GM19238 (cell line): ENCODE results near the gene DGLUCY.
"Not testable (repeated sequence)": the region's sequence is repeated elsewhere in the genome, so short reads cannot be mapped to it uniquely, and the experiment has no call there.

ENCODE experiments used
- DNase-seq: peaks from one replicate; pipeline ENCODE4 v3.0.0; 2011; ENCODE audit warnings: low spot score; ENCODE audit not compliant: insufficient read length

Gene DGLUCY

GRCh38 chr14:91233936-91234790 lies 120.3 kb downstream of the DGLUCY start:
- no peak for DNase-seq

DNA sequence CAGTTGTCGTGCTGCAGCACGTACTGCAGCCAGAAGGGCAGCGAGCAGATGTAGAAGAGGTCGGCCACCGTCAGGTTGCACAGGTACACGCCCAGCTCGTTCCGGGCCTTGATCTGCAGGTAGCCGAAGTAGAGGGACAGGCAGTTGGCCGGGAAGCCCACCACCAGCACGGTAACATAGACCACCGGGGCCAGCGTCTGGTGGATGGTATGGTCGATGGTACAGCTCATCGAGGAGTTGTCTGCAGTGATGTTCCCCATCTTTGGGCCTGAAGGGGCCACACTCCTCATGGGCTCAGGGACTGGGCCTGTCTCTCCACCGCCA lies 120.9 kb downstream of the DGLUCY start:
- no peak for DNase-seq

DNA sequence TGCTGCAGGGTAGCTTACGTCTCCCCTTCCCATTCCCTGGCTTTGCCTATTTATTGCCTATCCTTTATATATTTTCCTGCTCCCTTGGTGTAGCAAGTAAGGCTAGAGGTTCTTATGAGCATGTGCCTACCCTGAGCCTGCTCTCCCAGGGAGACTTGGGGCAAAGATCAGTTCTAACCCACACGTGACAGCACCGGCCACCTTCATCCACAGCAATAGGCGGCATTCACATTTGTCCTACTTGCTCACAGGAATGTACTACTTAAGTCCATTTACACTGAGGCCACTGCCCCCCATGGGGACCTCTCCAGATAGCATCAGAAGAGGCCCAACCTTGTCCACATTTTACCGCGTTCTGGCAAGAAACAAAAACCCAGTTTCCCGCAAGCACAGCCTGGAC lies 122.0 kb downstream of the DGLUCY start:
- no peak for DNase-seq

GRCh38 chr14:91237219-91237618 lies 123.3 kb downstream of the DGLUCY start:
- no peak for DNase-seq

- no peak for DNase-seq
These were observed 124.2 kb downstream of the DGLUCY start for GRCh38 chr14:91238085-91238484.

DNA sequence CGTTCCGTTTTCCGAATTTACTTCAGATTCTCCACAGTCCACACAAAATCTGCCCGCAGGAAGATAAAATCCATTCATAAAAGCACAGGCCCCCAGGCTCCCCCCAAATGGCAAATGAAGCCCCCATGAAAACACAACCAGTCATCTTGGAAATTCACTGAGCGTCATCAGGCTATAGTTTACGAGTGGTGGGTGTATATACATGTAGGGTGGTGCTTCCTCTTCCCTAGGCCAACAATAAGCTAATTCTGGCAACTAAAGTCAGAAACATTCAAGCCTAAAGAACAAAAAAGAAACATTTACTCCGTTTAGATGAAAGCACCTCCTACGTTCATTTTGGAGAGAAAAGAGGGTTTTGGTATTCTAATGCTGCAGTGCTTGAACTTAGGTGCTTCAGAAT lies 124.8 kb downstream of the DGLUCY start:
- DNase-seq, result no peak

- no peak for DNase-seq
These were observed 128.0 kb downstream of the DGLUCY start for GRCh38 chr14:91241863-91242262.

DNA sequence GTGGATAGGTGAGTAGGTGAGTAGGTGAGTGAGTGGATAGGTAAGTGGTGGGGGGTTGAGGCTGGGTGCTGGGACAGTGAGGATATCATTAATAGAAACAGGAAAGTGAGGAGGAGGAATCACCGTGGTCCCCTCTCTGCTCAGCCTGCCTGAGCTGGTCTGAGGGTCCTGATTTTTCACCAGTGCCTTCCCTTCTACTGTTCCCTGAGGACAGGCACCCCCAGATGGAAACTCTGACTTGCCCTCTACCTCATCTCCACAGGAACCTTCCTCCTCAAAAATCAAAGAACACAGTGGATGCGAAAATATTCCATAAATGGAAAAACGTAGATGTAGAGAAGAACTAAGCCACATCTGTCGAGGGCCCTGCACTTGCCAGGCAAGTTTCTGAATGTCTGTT lies 128.8 kb downstream of the DGLUCY start:
- DNase-seq, result no peak

GRCh38 chr14:91243074-91243471 lies 129.2 kb downstream of the DGLUCY start:
- no peak for DNase-seq

DNA sequence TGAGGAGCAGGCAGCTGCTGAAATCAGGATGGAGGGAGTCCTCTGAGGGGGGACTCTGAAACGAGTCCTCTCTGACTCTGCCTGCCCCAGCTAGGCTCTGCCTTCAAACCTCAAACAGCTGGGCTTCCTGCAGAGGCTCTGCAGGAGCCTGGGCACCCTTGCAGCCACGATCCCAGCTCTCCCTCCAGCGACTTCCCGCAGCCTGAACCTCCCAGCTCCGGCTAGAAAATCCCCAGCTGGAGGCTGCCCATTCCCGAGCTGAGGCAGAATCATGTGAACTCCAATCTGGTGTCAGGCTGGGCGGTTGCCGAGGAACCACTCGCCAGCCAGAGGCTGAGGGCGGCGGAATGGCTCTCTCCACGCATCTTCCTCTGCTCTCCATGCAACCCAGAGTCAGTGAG lies 130.6 kb downstream of the DGLUCY start, which contains the start of gene GPR68:
Gene GPR68 (minus strand): TSS at position 204 of the 401 bp plus-strand sequence. CDS start 9,654 bp downstream, outside the sequence.
- no peak for DNase-seq

DNA sequence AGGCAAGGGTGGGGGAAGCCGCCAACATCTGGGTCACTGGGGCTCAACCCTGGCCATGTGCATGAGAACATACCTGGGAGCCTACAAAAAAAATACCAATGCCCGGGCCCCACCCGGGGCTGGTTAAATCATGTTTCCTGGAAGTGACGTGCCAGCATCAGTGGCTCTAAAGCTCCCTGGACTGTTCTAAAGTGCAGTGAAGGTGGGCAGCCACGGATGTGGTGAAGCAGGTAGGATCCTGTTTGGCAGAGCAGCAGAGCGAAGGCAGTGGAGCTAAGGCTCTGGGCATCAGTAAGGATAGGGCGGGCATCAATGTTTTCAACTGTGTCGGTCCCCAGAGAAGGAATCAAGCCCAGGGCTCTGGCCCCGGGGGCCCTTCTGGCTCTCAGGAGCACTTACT lies 131.2 kb downstream of the DGLUCY start:
- no peak for DNase-seq

- DNase-seq, result not testable (repeated sequence)
These were observed 131.7 kb downstream of the DGLUCY start for GRCh38 chr14:91245616-91246015.

GRCh38 chr14:91246051-91246852 lies 132.4 kb downstream of the DGLUCY start:
- DNase-seq, result no peak

- peak; percentile 85 for DNase-seq
These were observed 136.2 kb downstream of the DGLUCY start for GRCh38 chr14:91249841-91250616.

DNA sequence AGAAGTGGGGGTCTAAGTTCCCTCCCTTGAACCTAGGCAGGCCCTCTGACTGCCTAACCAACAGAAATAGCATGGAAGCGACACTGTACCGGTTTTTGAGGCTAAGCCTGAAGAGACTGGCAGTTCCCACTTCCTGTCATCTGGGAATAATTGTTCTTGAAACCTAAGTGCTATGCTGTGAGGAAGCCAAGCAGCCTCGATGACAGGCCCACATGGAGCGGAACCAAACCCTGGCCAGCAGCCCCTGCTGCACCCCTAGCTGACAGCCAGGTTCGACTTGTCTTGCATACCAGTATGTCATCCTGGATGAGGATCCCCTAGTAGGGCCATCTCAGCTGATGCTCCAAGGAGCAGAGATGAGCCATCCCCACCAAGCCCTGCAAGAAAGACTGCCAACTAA lies 137.0 kb downstream of the DGLUCY start:
- DNase-seq, result no peak

DNA sequence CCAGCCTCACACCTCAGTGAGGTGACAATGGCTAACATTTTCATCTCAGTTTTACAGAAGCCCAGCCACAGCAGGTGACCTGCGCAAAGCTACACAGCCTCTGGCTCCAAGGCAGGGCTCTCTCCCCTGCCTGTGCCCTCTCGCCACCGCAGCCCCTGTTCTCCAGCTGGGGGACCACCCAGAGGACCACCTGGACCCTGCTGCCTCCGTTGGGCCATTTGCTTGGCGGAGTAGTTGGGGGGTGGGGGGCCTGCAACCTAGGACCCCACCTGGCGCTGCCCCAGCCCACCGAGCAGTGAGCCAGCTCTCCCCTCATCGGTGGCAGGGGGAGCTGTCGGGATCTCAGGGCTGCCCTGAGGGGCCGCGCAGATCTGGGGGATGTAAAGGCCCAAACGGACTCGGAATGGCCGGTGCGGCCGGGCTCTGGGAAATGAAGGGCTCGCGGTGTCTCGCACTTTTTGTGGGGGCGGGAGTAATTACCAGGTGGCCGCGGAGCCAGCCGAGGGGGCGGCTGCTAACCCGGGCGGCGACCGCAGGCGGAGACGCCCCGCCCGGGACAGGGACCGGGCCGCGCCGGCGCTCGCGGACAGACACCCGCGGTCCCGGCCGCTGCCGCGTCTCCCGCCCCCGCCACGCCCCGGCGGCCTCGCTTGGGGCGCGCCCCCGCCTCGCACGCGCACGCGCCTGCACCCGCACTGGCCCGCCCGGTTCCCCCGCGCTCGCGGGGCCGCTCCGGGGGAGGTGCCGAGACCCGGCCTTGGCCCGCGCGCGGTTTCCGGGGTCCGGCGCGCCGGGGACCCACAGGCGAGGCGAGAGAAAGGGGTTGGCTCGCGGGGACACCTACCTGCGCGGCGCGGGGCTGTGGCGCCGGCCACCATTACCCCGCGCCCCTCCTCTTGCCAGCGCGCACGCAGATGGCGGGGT lies 139.3 kb downstream of the DGLUCY start:
- DNase-seq, result no peak

DNA sequence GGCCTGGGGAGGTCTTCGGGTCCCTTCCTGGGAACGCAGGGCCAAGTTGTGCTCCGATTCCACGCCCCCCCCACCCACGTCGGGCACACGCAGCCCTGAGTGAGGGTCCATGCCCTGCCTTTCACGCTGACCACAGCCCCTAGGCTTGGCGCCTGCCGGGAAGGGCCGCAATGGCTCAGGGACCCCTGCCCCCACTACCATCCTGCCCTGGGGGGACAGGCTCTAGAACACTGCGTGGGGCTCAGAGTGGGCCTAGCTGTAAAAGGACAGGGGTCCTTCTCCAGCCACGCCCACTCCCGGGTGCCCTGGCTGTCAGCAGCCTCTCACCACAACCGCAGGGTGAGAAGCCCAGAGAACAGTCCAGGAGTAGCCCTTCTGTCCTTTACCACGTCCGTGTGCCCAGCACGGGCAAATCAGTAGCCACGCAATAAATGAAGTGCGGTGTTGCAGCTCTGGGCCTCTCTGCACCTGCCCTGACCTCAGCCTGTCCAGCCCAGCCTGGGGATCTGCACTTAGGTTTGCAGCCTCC lies 140.0 kb downstream of the DGLUCY start:
- no peak for DNase-seq

GRCh38 chr14:91254461-91254860 lies 140.6 kb downstream of the DGLUCY start:
- no peak for DNase-seq

DNA sequence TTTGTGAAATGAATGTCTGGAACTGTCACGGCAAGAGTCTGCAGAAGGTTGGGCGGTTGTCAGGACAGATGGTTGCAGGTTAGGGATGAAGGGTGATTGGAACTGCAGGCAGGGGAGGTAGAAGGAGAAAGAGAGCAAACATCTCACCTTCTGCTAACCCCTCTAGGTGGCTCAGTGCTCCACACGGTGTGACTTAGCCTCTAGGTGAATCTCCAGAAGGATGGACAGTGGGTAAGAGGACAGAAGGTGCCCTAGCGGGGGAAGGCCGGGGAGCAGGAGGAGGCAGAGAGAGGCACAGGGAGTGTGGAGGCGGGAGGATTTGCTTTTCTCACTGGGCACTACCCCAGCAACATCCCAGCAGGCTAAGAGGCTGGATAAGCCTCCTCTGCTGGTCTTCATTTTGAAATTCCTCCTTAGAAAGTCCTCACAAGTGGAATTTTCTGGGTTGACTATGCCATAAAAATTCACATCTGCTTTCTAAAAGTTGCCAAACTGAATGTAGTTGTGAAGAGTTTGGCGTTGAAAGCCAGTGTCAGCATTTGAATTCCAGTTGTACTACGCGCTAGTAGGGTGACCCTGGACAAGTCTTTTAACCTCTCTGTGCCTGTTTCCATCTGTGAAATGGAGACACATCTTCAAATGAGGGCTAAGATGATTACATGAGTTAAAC lies 141.3 kb downstream of the DGLUCY start:
- DNase-seq, result no peak

DNA sequence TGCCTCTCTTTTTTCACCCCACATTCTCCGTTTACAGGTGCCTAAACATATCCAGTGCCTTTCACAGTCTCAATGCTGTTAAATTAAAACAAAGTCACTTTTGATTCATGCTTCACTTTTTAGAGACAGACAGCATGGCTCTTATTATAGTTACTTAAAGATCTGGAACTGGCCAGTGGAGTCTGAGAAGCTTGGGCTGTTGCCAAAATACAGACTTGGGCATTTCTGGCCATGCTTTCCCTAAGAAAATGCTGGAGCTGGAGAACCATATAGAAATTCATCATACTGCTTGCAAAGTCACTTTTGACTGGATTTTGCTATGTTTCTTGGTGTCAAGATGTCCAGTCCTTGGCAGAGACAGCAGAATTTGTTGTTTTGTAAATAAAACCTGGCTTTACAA lies 142.8 kb downstream of the DGLUCY start:
- DNase-seq, result no peak
